AG09309 (cell line): ENCODE results near the gene ARID3B.
"Not testable (repeated sequence)": the region's sequence is repeated elsewhere in the genome, so short reads cannot be mapped to it uniquely, and the experiment has no call there.

Experiments
- DNase-seq: peaks from one replicate; pipeline ENCODE4 v3.0.0-alpha.2; 2010; ENCODE audit warnings: low read depth
- H3K4me3 ChIP-seq: 2 replicates; pipeline ENCODE4 v1.5.1; 2011; ENCODE audit warnings: mild to moderate bottlenecking, low read depth, low read length, moderate library complexity; ENCODE audit not compliant: control insufficient read depth
- CTCF ChIP-seq: IDR thresholded peaks from 2 replicates; pipeline ENCODE4 v1.5.1; 2011; ENCODE audit warnings: mild to moderate bottlenecking, low read depth, low read length, inconsistent platforms; ENCODE audit not compliant: insufficient read depth, control insufficient read depth; ENCODE audit errors: missing control alignments

ARID3B gene

GRCh38 chr15:74530771-74531143 is 10.3 kb upstream of the ARID3B start:
- H3K4me3 ChIP-seq: no peak overlapping the region
- DNase-seq: no peak
- TF ChIP-seq CTCF: no peak

GRCh38 chr15:74531144-74531811 is 9.7 kb upstream of the ARID3B start:
- peak; percentile 10 for DNase-seq
- H3K4me3 ChIP-seq: no peak overlapping the region
- no peak for TF ChIP-seq CTCF

- H3K4me3 ChIP-seq: no peak overlapping the region
- DNase-seq: no peak
- TF ChIP-seq CTCF: no peak
These were observed 5.5 kb upstream of the ARID3B start for GRCh38 chr15:74535388-74536084.

GRCh38 chr15:74537736-74538135 is 3.3 kb upstream of the ARID3B start:
- TF ChIP-seq CTCF: no peak
- no peak for DNase-seq
- no peak overlapping the region for H3K4me3 ChIP-seq

GRCh38 chr15:74539521-74539920 is 1.5 kb upstream of the ARID3B start:
- not testable (repeated sequence) for DNase-seq, H3K4me3 ChIP-seq

GRCh38 chr15:74540161-74540760 is 759 bp upstream of the ARID3B start:
- no peak for TF ChIP-seq CTCF
- DNase-seq: no peak
- peak overlapping the region; percentile 69 for H3K4me3 ChIP-seq

- peak overlapping the region; percentile 68 for H3K4me3 ChIP-seq
- no peak for TF ChIP-seq CTCF
- DNase-seq: no peak
These were observed 610 bp downstream of the ARID3B start for GRCh38 chr15:74541494-74542165.
